ENCODE results near the gene LYG1.
"Not testable (repeated sequence)": the region's sequence is repeated elsewhere in the genome, so short reads cannot be mapped to it uniquely, and the experiment has no call there.

Gene LYG1

DNA sequence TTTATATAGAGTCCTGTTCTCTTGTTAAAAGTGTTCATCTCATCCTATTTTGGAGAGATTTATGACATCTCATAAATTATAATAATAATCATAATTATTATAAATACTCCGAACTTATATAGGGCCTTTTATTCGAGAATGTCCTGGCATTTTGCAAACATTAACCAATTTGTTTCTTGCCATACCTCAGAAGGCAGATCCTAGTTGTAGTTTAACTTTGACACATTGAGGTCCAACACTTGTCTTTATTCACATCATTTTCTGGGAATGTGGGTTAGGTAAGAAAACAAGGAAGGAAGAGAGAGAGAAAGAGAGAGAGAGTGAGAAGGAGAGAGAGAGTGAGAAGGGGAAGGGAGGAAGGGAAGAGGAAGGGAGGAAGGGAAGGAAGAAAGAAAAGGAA lies at the start of gene LYG1:
Gene LYG1 (minus strand): TSS at position 101 of the 400 bp plus-strand sequence. CDS start 5,527 bp downstream, outside the sequence.
- not testable (repeated sequence) for DNase-seq (ENCODE audit: low read depth in 2 of 3, low spot score in 1 of 3)

DNA sequence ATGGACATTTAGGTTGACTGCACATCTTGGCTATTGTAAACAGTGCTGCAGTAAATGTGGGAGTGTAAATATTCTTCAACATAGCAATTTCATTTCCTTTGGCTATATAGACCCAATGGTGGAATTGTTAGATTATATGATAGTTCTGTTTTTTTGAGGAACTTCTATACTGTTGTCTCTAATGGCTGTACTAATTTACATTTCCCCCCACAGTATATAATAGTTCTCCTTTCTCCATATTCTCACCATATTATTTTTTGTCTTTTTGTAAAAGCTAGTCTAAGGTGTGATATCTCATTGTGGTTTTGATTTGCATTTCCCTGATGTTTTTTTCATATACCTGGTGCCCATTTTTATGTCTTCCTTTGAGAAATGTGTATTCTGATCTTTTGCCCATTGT lies 49.2 kb upstream of the LYG1 start:
- DNase-seq (ENCODE audit: low read depth in 2 of 3, low spot score in 1 of 3) = no peak

- no peak for DNase-seq (ENCODE audit: low read depth in 2 of 3, low spot score in 1 of 3)
Observed at GRCh38 chr2:99348173-99348572, 47.2 kb upstream of the LYG1 start.

DNA sequence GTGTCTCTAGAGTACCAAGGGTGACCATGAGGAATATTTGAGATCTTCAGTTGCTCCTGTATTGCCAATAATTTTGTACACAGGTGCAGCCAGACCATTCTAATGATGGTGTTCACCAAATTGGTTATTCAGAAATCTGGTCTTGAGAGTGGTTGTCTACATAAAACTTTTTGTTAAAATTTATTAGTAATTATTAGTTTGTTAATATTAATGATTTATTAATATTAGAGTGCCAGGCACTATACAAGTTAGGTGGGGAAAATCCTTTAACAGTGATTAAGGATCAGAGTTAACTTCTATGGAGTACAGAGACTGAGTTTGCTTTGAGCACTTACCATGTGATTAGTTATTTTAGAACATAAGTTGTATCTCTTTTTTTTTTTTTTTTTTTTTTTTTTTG lies 45.2 kb upstream of the LYG1 start:
- no peak for DNase-seq (ENCODE audit: low read depth in 2 of 3, low spot score in 1 of 3)

GRCh38 chr2:99345446-99345845 lies 44.4 kb upstream of the LYG1 start:
- not testable (repeated sequence) for DNase-seq (ENCODE audit: low read depth in 2 of 3, low spot score in 1 of 3)

DNA sequence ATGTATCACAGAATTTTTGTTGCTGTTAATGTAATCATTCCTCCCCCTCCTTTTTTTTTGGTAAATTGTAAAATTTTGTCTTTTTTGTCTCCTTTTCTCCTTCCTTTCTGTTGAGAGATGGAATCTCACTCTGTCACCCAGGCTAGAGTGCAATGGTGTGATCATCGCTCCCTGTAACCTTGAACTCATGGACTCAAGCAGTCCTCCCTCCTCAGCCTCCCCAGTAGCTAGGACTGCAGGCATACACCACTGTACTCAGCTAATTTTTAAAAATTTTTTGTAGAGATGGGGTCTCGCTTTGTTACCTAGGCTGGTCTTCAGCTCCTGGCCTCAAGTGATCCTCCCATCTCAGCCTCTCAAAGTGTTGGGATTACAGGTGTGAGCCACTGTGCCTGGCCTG lies 41.5 kb upstream of the LYG1 start:
- DNase-seq (ENCODE audit: low read depth in 2 of 3, low spot score in 1 of 3) = no peak

DNA sequence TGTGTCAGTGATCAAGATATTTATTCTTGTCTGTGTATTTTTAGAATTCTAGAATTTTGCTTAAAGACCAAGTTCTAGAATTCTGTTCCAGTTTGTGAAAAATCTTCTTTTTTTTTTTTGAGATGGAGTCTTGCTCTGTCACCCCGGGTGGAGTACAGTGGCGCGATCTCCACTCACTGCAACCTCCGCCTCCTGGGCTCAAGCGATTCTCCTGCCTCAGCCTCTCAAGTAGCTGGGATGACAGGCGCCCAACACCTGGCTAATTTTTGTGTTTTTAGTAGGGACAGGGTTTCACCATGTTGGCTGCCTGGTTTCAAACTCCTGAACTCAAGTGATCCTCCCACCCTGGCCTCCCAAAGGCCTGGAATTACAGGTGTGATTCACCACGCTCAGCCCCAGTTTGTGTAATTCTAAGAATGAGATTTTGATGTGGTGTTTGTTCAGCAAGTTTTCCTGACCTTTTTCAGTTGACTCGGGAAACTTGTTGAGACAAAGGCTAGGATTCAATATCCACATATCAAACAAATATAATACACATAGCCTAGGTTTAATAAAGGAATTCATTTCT lies 39.8 kb upstream of the LYG1 start:
- no peak for DNase-seq (ENCODE audit: low read depth in 2 of 3, low spot score in 1 of 3)

GRCh38 chr2:99338029-99338585 lies 37.1 kb upstream of the LYG1 start:
- no peak for DNase-seq (ENCODE audit: low read depth in 2 of 3, low spot score in 1 of 3)

DNA sequence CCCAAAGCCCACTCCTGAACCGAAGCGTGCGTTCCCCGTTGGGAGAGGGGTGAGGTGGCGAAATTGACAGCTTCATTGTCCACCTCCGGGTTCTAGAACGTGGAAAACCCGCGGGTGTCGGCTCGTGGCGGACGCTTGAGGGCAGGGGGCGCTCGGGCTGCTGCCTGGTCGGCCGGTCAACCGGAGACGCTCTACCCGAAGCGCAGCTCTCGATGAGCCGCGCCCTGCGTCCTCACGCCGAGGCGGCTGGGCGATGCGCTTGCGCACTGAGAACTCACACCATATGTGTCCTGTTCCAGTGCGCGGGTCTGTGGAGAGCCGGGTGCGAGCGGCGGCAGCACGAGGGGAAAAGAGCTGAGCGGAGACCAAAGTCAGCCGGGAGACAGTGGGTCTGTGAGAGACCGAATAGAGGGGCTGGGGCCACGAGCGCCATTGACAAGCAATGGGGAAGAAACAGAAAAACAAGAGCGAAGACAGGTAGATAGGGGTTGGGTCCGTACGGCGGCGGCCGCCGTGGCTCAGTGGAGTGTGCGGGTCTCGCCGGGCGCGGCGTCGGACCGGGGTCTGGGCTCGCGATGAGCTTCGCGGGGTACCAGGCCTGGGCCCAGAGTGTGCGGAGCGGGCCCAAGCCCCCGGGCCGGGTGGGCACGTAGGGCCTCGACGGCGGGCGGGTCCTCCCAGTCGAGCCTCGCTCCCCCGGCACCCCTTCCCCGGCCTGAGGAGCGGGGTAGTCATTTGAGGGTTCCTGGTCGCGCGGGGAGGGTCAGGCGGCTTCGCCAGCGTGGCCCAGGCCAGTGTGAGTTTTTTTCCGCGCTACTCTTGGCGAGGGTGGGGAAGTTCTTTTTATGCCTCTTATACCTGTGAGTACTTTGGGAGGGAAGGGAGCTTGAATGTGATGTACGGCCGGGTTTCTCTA lies 36.4 kb upstream of the LYG1 start, which contains the start of gene EIF5B:
Gene EIF5B (plus strand): TSS at position 277 of the 916 bp plus-strand sequence. CDS start 166 bp downstream, at position 443.
- peak; percentile 79 to 93 (median 90) for DNase-seq (ENCODE audit: low read depth in 2 of 3, low spot score in 1 of 3)

GRCh38 chr2:99336804-99337112 lies 35.8 kb upstream of the LYG1 start:
- no peak for DNase-seq (ENCODE audit: low read depth in 2 of 3, low spot score in 1 of 3)

DNA sequence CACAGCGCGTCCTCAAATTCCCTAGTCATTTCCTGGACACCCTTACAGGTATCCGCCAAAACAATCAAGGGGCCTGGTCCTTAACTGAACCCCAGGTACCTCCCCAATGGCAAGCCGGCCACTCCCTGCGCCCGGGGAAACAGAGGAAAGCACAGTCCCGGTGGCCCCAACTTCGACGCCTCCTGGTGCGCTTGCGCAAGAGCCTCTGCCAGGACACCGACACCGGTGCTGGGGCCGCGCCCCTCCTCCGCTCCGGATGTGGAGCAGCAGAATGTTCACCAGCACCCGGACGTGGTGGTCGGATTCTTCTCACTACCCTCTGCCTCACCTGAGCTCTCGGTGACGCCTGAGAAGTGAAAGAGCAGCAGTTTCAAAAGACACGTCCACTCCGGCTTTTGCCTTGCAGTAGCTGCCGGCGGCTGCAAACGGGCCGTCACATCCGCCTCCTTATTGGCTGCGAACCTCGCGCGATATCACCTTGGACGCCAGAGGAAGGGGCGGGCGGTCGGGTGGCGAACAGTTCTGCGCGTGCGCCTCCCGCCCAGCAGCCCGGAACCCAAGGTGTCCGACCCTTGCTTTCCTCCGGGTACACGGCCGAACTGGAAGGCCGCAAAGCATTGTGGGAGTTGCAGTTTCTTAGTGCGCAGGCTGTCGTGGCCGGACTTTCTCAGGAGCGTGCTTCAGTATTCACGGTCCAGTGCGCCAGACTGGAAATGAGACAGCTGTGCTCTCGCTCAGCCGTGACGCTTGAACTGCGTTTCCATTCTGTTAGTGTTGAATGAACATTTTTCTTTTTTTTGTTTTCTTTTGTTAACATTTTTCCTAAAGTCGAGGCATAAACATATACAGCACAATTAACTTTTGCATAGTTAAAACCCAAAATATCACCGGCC lies 35.2 kb upstream of the LYG1 start, which contains the start of gene TXNDC9:
Gene TXNDC9 (minus strand): TSS at position 423 of the 893 bp plus-strand sequence. CDS start 3,123 bp downstream, outside the sequence.
- DNase-seq (ENCODE audit: low read depth in 2 of 3, low spot score in 1 of 3) = peak; percentile 96 to 97 (median 96)

GRCh38 chr2:99325384-99325783 lies 24.4 kb upstream of the LYG1 start:
- DNase-seq (ENCODE audit: low read depth in 2 of 3, low spot score in 1 of 3) = no peak

DNA sequence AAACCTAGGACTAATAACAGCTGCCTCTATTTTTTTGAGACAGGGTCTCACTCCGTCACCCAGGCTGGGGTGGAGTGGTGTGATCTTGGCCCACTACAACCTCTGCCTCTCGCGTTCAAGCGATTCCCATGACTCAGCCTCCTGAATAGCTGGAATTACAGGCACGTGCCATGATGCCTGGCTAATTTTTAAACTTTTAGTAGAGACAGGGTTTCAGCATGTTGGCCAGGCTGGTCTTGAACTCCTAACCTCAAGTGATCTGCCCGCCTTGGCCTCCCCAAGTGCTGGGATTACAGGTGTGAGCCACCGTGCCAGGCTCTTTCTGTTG lies 16.8 kb upstream of the LYG1 start:
- DNase-seq (ENCODE audit: low read depth in 2 of 3, low spot score in 1 of 3) = not testable (repeated sequence)

DNA sequence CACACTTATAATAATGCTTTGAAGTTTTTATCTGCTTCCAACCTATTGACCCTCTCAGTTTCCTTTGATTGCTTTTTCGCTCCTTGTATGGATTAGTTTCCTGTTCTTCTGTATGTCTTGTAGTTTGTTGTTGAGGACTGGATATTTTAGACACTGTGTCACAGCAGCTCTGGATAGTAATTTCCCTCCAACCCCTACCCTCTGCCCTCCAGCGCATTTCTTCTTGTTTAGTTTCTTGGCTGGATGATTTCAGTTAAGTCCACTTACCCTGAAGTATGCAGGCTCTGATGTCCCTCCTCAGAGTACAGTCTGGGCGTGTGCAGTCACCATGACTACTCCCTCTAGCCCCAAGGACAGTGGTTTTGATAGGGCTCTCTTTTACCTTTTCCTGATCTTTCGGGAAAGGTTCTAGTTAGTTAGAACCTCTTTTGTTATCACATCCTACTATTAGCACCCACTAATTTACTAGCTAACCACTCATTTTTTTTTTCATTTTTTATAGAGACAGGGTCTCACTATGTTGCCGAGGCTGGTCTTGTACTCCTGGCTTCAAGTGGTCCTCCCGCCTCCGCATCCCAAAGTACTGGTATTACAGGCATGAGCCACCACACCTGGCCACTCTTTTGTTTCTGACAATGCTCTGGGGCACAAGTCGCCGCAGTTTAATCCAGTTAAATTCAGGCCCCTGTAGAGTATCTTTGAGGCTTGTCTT lies 16.3 kb upstream of the LYG1 start:
- no peak for DNase-seq (ENCODE audit: low read depth in 2 of 3, low spot score in 1 of 3)

- no peak for DNase-seq (ENCODE audit: low read depth in 2 of 3, low spot score in 1 of 3)
Observed at GRCh38 chr2:99299580-99299979, 1.4 kb downstream of the LYG1 start.

DNA sequence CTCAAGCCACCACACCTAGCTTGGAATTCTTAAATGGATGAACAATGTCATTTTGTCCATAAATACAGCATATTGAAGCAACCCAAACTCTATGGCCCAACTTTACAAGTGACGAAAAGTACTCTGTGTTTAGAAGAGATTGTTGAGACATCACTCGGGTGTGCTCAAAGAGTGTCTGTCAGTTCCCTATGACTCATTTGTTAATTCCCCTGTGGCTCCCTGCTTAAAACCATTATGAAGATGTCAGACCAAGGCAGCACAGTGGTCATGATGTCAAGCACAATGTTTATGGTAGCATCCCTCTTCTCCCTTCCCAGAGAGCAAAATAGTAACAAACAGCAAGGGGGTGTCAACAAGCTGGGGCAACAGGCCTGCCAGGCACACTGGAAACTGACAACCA lies 3.0 kb downstream of the LYG1 start:
- DNase-seq (ENCODE audit: low read depth in 2 of 3, low spot score in 1 of 3) = no peak

DNA sequence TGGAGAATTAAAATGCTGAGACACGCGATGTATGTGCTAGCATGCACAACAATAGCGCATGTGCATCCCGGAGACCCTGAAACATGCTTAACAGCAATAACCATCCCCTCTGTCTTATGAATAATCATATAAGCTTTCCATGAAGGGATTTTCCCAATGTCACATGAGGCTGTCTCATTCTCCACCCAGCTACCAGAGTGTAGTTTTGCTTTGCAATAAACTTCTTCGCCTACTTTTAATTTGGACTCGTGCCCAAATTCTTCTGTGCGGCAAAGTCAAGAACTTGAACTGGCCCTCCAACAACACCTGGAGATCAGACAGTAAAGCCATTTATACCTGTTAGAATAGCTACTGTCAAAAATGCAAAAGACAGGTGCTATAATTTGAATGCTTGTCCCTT lies 15.5 kb downstream of the LYG1 start:
- no peak for DNase-seq (ENCODE audit: low read depth in 2 of 3, low spot score in 1 of 3)

- DNase-seq (ENCODE audit: low read depth in 2 of 3, low spot score in 1 of 3) = no peak
Observed at GRCh38 chr2:99279969-99280695, 20.9 kb downstream of the LYG1 start.

GRCh38 chr2:99278793-99279291 lies 22.2 kb downstream of the LYG1 start:
- no peak for DNase-seq (ENCODE audit: low read depth in 2 of 3, low spot score in 1 of 3)
